ENCODE measurements around the gene ATP13A5.
A peak's percentile ranks its signal among the peaks of the same experiment; 100 is the strongest.

The ATP13A5 gene

GRCh38 chr3:193344486-193344885, 34.1 kb downstream of the ATP13A5 start:
- DNase-seq: no peak

- no peak for DNase-seq
Observed at GRCh38 chr3:193343726-193344222, 34.8 kb downstream of the ATP13A5 start.

DNA sequence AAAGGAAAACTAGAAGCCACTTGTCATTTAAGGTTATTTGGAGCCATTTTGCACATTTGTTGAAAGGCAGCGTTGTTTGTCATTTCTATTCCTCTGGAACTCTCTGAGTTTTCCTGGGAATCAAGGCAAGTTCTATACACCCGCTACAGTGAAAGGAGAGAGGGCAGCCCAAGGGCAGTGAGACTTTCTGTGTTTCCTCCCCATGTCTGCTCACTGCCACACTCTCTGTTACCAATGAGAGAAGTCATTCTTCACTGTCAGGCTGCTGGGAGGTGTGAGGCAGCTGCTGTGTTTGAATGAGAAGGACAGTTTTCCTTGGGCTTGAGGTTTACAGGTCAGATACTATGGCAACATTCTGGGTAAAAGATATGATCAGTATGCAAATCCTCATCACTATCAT, 36.0 kb downstream of the ATP13A5 start:
- no peak for DNase-seq

- peak; percentile 74 for DNase-seq
Observed at GRCh38 chr3:193335031-193335430, 43.5 kb downstream of the ATP13A5 start.

- DNase-seq: no peak
Observed at GRCh38 chr3:193333229-193333628, 45.3 kb downstream of the ATP13A5 start.

DNA sequence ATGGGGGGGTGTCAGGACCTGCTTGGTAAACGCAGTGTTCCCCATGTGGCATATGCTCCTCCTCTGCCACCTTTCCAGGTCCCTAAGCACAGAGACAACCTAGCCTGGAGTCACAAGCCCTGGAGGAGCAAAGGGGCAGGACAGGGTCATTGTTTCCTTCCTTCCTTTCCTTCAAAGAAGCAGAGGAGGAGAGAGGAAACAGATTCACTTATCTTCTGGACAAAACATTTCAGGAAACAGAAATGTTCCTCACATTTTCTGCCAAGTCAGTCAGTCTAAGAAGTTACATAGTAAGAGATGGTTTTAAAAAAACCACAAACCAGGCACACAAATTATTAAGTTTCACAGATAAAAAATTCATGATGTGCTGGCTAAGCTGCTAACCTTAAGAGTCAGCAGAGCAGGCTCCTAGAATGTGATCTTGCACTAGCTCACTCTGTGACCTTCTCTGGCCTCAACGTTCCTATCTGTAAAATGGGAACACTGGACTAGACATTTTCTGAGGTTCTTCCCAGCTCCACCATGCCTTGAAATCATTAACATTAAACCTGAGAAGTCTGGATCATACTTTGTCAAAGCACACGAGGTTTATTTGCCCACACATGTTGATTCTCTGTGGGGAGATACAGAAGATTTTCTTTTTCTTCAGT, 47.9 kb downstream of the ATP13A5 start:
- no peak for DNase-seq

DNA sequence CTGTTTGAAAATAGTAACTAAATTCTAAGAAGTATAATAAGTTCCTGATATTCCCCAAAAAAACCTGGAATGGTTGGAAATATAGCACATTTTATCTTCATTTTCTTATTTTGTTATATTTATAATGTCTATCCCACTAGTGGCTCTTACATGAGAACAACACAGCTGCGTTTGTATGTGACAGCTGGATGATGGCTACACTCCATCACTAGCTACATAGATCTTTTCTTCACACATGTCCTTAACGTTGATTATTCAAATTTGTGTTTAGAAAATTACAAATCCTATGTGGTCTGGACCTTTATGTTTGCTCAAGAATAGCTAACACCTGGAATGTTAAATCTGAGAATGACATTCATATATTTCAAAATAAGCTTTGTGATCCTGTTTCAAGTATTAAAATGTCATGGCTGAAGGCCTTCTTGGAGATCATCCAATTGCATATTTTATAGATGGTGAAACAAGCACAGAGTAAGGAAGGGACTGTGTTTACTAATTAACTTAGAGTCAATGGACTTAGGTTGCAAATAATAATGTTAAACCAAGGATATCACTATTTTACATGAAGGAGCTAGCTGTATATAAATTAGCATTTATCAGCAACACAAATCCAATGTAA, 60.8 kb downstream of the ATP13A5 start:
- DNase-seq: no peak

DNA sequence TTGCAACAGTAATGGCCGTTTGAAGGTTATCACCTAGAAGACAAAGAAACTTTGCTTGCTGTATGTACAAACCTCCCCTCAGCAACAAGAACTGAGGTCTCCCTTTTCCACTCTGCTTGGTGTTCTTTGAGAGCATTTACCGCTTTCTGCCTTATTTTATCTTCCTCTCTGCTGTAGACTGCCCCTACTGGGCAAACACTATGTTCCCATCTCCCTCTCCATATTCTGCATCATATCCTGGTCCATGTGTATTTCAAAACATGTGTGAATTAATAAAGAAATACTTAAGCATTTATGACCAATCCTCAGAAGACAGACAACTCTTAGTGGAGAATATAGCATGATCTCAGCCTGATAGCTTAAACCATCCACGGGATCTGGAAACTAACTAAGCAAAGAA, 64.4 kb downstream of the ATP13A5 start:
- DNase-seq: no peak

DNA sequence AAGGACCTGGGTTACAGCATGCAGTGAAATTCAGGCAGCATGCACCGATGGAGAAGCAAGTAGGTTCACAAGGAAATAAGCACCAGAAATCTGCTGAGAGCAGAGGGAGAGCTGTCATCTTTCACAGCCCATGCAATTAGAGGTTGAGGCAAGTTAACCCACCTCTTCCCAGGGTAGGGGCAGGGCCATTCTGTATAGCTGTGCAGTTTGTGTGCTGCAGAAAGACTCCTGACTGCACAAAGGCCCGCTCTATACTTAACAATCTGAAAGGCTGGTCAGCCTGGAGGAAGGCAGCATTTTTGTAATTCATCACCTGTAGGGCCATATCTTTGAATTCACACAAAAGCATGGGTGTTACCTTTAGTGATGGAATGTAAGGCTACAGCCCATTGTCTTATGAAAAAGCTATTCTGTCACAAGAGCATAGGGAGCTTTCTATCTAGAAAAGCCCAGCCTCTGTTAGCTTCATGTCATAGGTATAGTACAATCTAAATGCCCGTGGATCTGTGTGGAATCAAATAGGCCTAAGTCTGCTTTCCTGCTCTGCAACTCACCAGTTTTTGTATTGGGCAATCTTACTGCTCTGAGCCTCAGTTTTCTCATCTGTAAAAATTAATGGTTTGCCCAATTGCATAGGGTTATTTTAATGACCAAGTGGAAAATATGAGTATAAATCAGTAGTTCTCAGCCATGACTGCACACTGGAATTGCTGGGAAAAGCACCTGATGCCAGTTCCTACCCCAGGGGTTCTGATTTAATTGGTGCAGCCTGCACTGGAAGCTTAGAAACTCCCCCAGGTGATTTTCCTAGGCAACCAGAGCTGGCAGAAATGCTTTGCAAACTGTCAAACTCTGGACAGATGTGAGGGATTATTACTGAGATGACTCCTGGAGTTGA, 65.2 kb downstream of the ATP13A5 start:
- DNase-seq: no peak

DNA sequence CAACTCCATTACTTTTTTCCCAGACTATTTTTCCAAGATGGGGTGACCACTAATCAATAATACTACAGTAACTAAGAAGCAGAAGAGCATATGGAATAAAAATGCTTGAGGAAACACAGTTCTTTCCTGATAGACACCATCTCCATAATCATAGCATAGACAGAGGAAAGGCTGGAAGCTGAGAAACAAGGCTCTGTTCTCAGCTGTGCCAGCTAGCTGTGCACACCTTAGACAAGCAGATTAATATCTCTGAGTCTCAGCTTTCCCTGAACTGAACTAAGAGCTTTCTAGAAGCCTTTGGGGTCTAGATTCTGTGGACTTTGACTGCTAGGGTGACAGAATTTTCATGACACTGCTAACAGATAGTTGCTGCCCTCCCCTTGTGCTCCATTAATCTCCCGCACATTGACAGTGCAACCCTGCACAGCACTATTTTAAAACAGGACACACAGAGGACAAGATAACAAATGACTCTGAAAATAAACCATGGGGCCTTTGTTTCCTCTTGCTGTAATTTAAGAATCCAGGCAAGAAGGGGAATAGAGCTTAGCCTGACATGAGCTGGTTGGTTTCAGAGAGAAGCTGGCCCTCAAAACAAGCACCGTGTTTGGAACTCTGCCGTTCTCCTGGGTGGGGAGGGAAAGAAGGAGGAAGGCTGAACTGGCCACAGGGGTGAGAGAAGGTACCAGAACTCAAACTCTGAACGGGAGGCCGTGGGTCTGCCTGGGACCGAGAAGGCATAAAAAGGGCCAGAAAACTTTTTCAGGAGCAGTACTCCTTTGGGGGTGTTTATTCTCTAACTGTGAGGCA, 67.4 kb downstream of the ATP13A5 start:
- DNase-seq: no peak

DNA sequence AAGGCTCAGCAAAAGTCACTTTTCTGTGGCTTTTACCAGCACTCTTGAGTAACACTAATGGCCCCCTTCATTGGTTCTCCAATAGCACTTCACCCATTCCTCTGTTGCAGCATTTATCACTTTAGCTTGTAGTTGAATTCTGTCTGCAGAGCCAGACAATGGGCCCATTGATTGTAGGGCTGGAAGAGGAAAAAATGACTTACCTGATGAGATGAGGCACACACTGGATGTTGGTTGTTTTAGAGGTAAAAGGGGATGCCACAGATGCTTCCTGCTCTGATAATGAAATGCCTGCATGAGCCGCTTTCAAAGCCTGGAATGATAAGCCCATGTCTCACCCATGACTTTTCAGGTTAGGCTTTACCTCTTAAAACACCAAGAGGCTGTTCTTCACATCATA, 73.2 kb downstream of the ATP13A5 start:
- DNase-seq: no peak

DNA sequence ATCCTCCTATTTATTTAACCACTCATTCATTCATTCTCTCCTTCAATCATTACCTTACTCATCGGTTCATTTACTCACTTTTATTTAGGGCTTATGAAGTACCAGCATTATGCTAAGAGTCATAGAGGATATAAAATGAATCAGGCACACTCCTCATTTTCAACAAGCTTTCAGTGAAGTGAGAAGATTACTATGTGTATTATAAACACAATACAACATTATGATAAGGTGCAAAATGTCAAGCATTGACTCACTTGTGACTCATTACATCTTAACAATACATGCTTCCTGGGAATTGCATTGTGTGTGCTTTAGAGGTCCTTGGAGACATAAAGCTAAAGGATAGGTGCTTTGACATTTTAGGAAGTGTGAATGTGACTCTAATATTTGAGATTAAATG, 77.1 kb downstream of the ATP13A5 start:
- DNase-seq: no peak

DNA sequence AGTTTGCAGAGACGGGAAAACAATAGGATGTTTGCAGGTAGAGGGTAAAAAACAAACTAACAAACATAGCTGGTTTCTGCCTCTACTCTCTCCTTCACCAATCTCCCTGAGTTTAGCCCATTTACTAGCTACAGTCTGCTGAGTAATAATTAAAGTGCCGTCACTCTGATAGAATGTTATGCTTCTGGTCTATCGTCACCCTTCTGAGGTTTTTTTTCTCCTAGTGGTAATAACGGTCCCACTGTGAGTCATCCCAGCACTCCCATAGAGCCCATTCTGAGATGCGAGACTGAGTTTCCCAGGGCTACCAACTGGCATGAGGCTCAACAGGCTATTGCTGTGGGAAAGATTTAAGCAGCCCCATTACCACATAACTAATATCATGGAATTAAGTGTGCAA, 81.1 kb downstream of the ATP13A5 start:
- DNase-seq: no peak

GRCh38 chr3:193295985-193296384, 82.6 kb downstream of the ATP13A5 start:
- DNase-seq: no peak

GRCh38 chr3:193292386-193292785, 86.2 kb downstream of the ATP13A5 start:
- no peak for DNase-seq

- no peak for DNase-seq
Observed at GRCh38 chr3:193271101-193271840, 107.3 kb downstream of the ATP13A5 start.

DNA sequence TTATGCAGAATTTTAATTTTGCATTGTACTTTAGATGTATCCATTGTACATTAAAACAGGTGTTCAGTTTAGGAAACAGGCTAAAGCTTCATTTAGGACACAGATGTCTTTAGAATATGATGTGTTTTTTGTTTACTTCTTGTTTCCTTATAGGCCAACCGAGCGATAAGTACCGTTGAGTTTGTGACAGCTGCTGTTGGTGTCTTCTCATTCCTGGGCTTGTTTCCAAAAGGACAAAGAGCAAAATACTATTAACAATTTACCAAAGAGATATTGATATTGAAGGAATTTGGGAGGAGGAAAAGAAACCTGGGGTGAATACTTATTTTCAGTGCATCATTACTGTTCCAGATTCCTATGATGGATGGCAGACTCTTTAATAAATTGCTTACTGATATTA, 108.1 kb downstream of the ATP13A5 start:
- no peak for DNase-seq

- no peak for DNase-seq
Observed at GRCh38 chr3:193269343-193270028, 109.1 kb downstream of the ATP13A5 start.

GRCh38 chr3:193262707-193263106, 115.8 kb downstream of the ATP13A5 start:
- no peak for DNase-seq

- no peak for DNase-seq
Observed at GRCh38 chr3:193261970-193262369, 116.6 kb downstream of the ATP13A5 start.

DNA sequence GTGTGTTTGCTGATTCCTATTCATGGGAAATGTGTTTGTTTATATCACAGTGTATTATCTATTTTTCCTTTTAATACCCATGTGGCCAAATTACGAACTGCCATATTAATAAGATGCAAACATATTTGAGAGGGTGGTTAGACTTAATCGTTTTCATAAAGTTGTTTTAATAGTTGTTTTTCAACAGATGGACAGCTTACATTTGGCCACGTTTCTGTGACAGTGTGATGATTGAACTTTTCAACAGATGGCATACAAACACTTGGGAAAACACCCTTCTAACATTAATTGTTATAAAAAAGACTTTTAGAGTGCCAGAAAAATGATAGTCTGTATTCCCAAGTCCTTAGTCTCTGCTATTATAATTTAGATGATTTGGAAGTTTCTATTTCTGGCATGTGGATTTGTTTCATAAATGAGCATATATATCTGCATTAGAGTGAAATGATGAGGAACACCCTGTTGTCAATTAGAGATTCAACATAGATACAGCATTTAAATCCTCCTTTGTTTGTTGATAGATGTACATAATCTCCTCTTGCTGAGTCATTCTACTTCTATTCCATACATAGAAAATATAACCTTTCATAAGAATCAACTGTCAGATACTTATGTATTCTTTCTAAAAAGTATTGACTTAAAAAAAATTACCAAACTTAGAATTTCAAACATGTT, 124.4 kb downstream of the ATP13A5 start:
- no peak for DNase-seq

All from NCI-H2081 treated with DMSO at 0.1 percent for 48 hours (cell line).